Suprapubic skin (tissue), 3 donors: ENCODE results near the gene ALDH3B2.

Source experiments
- CTCF ChIP-seq, 2 donors: fragments of 200-600 bp in 1 of 2; fragments of 450-650 bp in 1 of 2; sonication (generic) in 1 of 2; IDR thresholded peaks; one replicate each; pipeline ENCODE4 v1.5.1; 2016 to 2019; ENCODE audit warnings: antibody characterized with exemption in 2 of 2, mild to moderate bottlenecking in 1 of 2, moderate library complexity in 1 of 2
- EP300 ChIP-seq: sonication (generic); formaldehyde crosslinking; IDR thresholded peaks from one replicate; pipeline ENCODE4 v1.6.1; 2017; ENCODE audit warnings: antibody characterized with exemption
- POLR2A ChIP-seq, 2 donors: fragments of 450-650 bp; IDR thresholded peaks; one replicate each; pipeline ENCODE4 v1.6.1; 2017; ENCODE audit warnings: antibody characterized with exemption in 2 of 2, mild to moderate bottlenecking in 2 of 2, moderate library complexity in 2 of 2

- no peak for TF ChIP-seq CTCF (IDR thresholded peaks at IDR 0.05)
- TF ChIP-seq EP300 = no peak
- TF ChIP-seq POLR2A (IDR thresholded peaks at IDR 0.05) = no peak
These were observed 24.6 kb downstream of the ALDH3B2 start for GRCh38 chr11:67649634-67650510.
